ENCODE results near the gene NEMP2. TPM values are rescaled to one million over a fixed set of nuclear protein-coding genes. Genes with fewer than 3 reads are reported as not detected.
"Not testable (repeated sequence)": the region's sequence is repeated elsewhere in the genome, so short reads cannot be mapped to it uniquely, and the experiment has no call there.

The NEMP2 gene
- total RNA-seq, 1 donor from 2014 or later, result 8.2 TPM

- DNase-seq (ENCODE audit: low spot score), result no peak
These were observed 44.0 kb downstream of the NEMP2 start for GRCh38 chr2:190490502-190490901.

GRCh38 chr2:190489475-190489874 is 45.0 kb downstream of the NEMP2 start:
- DNase-seq (ENCODE audit: low spot score), result no peak

GRCh38 chr2:190488516-190489233 is 45.8 kb downstream of the NEMP2 start:
- DNase-seq (ENCODE audit: low spot score), result no peak

- no peak for DNase-seq (ENCODE audit: low spot score)
These were observed 48.4 kb downstream of the NEMP2 start for GRCh38 chr2:190486037-190486623.

DNA sequence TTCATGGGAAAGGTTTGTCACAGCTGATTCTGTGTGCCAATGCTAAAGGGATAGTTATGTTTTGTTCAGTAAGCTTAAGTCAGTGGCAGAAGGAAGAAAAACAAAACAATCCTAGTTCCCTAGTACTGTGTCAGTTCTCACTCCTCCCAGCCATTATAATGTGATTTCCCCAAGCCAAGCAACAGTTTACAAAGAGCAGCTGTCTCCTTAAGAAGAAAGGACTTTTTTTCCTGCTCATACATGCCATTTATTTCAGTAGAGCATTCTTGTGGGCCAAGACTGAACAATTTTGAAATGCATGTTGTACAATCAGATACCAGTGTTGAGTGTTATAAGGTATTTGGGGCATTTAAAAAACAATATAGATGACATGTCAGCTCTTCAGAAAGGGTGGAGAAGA is 52.1 kb downstream of the NEMP2 start:
- no peak for DNase-seq (ENCODE audit: low spot score)

- no peak for DNase-seq (ENCODE audit: low spot score)
These were observed 53.2 kb downstream of the NEMP2 start for GRCh38 chr2:190481339-190481738.

DNA sequence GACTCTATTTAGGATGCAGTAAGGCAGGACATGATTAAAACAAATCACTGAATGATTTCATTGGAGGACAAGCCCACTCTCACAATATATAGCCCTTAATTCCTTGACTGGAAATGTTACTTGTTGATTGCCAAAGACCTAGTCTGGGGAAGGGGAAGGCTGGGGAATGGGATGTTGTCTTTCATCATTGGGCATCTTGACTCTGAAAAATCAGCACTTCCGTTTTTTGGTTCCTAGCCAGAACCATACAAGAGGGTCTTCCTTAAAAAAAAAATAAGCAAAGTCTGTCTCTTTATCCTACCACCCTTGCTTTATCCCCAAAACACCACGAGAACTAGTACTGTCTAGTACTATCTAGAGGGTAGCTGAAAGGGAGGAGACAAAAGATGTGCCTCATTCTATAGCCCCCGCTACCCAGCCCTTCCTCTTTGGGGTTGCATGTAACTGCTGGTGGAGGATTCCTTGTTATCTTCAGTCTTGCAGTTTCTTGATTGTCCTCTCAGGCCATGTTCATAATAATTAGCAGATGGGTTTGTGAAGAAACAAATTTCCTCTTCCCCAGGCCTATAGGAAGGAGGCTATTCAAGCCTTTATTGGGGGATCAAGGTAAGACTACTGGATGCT is 55.8 kb downstream of the NEMP2 start:
- no peak for DNase-seq (ENCODE audit: low spot score)

GRCh38 chr2:190477661-190478454 is 56.7 kb downstream of the NEMP2 start:
- no peak for DNase-seq (ENCODE audit: low spot score)

DNA sequence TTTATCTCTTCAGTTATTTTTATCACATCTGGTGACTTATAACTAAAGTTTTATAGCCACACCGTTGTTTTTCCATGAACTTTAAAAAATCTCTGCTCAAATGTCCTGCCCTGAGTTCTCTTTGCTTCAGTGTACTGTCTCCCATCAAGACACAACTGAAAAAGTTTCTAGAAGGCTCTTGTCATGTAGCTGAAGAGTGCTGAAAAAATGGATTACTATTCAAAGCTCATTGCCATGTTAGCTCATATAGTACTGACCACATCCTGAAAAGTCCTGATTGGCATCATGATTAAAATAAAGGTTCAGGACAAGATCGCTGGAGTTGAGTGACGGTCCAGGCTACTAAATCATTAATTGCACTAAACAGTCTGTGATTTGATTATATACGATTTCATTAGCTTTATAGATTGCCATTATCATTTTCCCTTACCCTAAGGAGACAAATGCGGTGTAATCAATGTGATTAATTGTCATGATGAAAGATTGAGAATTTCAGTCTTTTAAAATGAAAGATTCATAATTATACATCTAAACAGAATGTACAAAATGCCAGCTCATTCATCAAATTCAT is 64.2 kb downstream of the NEMP2 start:
- no peak for DNase-seq (ENCODE audit: low spot score)

- no peak for DNase-seq (ENCODE audit: low spot score)
These were observed 64.8 kb downstream of the NEMP2 start for GRCh38 chr2:190469771-190470170.

DNA sequence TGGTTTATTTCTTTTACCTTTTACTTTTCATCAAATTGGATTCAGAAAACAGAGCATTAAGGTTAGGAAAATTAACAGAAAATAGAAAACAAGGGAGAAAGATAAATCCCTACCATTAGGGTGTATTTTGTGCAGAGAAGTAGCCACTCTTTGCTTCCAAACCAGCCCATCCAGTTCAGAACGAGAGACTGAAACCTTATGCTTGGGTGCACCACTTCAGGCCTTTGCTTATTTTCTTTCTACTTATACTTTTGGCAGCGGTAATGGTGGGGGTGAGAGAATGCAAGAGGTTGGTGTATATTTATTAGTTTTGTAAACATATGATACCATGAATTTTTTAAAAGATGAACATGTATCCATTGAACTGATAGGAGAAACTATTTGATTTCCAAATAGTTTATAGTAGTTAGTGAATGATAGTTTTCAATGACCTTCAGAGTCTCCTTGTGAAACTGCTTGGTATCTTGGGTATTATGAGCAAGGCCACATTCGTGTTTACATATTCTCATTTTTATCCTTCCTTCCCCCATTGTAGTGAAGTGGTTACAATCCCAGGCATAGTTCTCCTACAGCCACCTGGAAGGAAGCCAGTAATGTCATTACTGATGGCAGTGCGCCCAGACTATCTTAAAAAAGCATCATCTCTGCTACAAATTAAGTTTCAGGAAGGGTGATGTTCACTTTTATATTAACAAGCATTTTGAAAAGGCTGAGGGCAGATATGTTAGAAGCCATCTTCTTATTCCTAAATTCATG is 65.5 kb downstream of the NEMP2 start:
- DNase-seq (ENCODE audit: low spot score), result peak; percentile 86

- DNase-seq (ENCODE audit: low spot score), result not testable (repeated sequence)
These were observed 66.2 kb downstream of the NEMP2 start for GRCh38 chr2:190468354-190468753.

GRCh38 chr2:190467575-190468083 is 66.9 kb downstream of the NEMP2 start:
- DNase-seq (ENCODE audit: low spot score), result no peak

- DNase-seq (ENCODE audit: low spot score), result no peak
These were observed 67.6 kb downstream of the NEMP2 start for GRCh38 chr2:190466819-190467446.

DNA sequence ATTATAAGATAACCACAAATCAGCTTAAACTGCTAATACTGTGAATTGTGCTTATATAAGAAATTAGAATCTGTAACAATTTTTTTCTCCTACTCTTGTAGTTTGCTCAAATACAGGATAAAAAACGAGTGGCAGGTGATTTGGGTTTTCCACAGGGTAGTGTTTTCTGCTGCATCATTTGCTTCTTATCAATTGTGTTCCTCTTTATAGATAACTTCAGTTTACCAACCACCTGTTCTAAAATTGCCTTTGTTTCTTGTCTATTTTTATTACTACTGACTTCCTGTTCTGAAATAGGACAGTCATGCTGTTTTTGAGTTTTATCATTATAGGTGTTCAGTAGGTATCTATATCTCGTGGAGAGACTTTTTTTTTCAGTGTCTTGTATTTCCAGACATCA is 69.5 kb downstream of the NEMP2 start:
- DNase-seq (ENCODE audit: low spot score), result no peak

GRCh38 chr2:190462611-190463010 is 71.9 kb downstream of the NEMP2 start:
- no peak for DNase-seq (ENCODE audit: low spot score)

GRCh38 chr2:190462181-190462580 is 72.3 kb downstream of the NEMP2 start:
- no peak for DNase-seq (ENCODE audit: low spot score)

- DNase-seq (ENCODE audit: low spot score), result no peak
These were observed 74.0 kb downstream of the NEMP2 start for GRCh38 chr2:190460487-190460886.

DNA sequence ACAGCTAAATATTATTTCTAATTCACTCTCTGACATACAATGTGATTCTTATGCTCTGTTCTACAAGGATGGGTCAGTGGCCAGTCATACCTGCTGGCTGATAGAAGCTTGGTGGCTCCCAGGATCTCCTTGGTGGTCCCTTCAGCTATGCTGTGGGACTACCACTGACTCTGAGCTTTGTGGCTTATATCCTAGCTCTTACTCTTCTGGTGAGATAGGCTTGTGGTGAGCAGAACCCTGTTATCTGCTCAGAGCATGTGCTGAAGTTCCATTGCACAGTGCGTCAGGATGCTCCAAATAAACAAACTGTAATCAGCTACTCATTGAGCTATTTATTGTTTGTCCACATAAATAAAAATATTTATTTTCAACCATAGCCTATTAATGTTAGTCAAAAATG is 74.6 kb downstream of the NEMP2 start:
- DNase-seq (ENCODE audit: low spot score), result no peak

- DNase-seq (ENCODE audit: low spot score), result no peak
These were observed 76.0 kb downstream of the NEMP2 start for GRCh38 chr2:190458352-190459107.

All from ureter (tissue), 1 donor.